HG02970 (cell line): Measurements from ENCODE around the gene SLC7A5.

Experiments
- ATAC-seq: cut with Tn5 transposase; IDR thresholded peaks from one replicate; pipeline ENCODE4 v1.9.1; 2021; ENCODE audit warnings: mild to moderate bottlenecking, moderate library complexity, moderate number of reproducible peaks; ENCODE audit not compliant: unreplicated experiment, low FRiP score

Gene SLC7A5

GRCh38 chr16:87847785-87848675, 21.3 kb downstream of the SLC7A5 start:
- ATAC-seq, result no peak

GRCh38 chr16:87847467-87847784, 21.9 kb downstream of the SLC7A5 start:
- no peak for ATAC-seq

GRCh38 chr16:87846705-87847466, 22.4 kb downstream of the SLC7A5 start:
- ATAC-seq, result no peak

GRCh38 chr16:87845807-87846619, 23.3 kb downstream of the SLC7A5 start:
- ATAC-seq, result no peak

- no peak for ATAC-seq
These were observed 24.1 kb downstream of the SLC7A5 start for GRCh38 chr16:87845213-87845612.

GRCh38 chr16:87844809-87845208, 24.5 kb downstream of the SLC7A5 start:
- ATAC-seq, result no peak

GRCh38 chr16:87844120-87844733, 25.1 kb downstream of the SLC7A5 start:
- ATAC-seq, result no peak

GRCh38 chr16:87843678-87844105, 25.6 kb downstream of the SLC7A5 start:
- ATAC-seq, result no peak

- no peak for ATAC-seq
These were observed 27.0 kb downstream of the SLC7A5 start for GRCh38 chr16:87842209-87842869.

GRCh38 chr16:87841340-87842208, 27.7 kb downstream of the SLC7A5 start:
- no peak for ATAC-seq

- ATAC-seq, result no peak
These were observed 28.9 kb downstream of the SLC7A5 start for GRCh38 chr16:87840271-87840978.

- no peak for ATAC-seq
These were observed 29.6 kb downstream of the SLC7A5 start for GRCh38 chr16:87839542-87840270.

- no peak for ATAC-seq
These were observed 30.4 kb downstream of the SLC7A5 start for GRCh38 chr16:87838643-87839541.

GRCh38 chr16:87837627-87838289, 31.5 kb downstream of the SLC7A5 start:
- ATAC-seq, result no peak

- ATAC-seq, result no peak
These were observed 32.3 kb downstream of the SLC7A5 start for GRCh38 chr16:87836844-87837581.
